Left kidney (tissue), 2 donors: Measurements from ENCODE around the gene EMC10. TPM values are rescaled to one million over a fixed set of nuclear protein-coding genes. Genes with fewer than 3 reads are reported as not detected.
"Not testable (repeated sequence)": the region's sequence is repeated elsewhere in the genome, so short reads cannot be mapped to it uniquely, and the experiment has no call there.

Experiments
- DNase-seq: peaks from one replicate; pipeline ENCODE4 v3.0.0-alpha.2; 2013
- polyA plus RNA-seq: library from polyadenylated mRNA; unstranded; fragments of 120-200 nt; gene quantifications from one replicate; pipeline ENCODE4 v1.2.1, GENCODE V29; 2013; ENCODE audit not compliant: insufficient read length

EMC10 gene
- polyA plus RNA-seq, 1 donor, result 86.1 TPM

DNA sequence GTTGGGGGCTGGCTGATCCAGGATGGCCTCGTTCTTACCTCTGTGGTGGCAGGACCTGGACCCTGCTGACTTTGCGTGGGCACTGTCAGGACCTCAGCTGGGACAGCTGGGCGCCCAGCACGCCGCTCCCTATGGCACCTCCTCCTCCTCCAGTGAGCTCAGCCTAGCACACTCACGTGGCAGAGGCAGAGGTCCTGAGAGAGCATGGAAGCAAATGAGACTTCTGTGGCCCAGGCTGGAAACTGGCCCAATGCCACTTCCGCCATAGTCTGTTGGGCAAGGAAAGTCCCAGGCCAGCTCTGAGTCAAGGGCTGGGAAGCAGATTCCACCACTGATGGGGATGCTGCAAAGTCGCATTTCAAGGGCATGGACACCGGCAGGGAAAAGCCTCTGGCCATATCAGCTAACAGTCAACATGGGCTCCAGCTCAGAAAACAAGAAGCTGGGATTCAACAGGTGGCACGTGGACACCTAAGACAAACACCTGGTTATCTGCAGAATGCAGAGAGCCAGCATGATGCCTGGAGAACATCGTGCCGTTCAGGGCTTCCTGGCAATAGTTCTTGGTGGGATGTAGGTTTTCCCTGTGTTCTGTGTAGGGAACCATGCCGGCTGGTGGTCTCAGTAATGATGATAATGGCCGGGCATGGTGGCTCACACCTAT, 26.9 kb upstream of the EMC10 start:
- no peak for DNase-seq

DNA sequence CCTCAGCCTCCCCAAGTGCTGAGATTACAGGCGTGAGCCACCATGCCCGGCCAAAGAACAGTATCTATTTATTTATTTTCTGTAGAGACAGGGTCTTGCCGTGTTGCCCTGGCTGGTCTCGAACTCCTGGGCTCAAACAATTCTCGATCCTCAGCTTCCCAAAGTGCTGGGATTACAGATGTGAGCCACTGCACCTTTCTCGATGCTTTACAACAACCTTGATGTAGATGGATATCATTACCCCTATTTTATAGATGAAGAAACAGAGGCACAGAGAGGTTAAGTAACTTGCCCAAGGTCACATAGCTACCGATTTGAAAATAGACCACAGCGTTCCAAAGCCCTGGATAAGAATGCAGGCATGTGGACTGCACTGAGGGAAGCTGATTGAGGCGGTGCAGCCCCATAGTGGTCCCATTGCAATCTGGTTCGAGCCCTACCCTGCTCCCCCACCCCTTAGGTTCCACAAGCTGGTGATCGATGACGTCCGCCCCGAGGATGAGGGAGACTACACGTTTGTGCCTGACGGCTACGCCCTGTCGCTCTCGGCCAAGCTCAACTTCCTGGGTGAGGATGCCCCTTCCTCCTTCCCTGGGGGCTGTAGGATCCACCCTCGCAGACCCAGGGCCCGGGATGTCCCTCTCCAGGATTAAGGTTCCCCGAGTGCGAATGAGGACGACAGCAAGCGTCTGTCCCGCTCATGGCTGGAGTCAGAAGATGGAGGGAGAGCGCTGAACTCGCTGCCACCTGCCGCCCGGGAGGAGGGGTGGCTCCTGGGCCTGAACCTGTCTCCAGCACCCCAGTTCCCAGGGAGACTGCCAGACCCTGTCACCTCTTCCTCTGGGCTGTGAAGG, 25.7 kb upstream of the EMC10 start:
- no peak for DNase-seq

DNA sequence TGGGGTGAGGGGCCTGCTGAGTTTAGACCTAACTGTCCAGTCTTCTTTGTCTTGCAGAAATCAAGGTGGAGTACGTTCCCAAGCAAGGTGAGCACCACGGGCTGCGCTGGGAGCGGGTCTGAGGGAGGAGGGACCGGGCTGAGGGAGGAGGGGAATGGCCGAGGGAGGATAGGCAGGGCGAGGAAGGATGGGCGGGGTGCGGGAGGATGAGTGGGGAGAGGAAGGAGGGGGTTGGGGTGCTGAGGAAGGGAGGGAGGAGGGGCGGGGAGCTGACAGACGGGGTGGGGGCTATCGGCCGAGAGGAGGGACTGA, 25.1 kb upstream of the EMC10 start:
- DNase-seq, result no peak

- no peak for DNase-seq
Measured at GRCh38 chr19:50453243-50453642, 23.1 kb upstream of the EMC10 start.

DNA sequence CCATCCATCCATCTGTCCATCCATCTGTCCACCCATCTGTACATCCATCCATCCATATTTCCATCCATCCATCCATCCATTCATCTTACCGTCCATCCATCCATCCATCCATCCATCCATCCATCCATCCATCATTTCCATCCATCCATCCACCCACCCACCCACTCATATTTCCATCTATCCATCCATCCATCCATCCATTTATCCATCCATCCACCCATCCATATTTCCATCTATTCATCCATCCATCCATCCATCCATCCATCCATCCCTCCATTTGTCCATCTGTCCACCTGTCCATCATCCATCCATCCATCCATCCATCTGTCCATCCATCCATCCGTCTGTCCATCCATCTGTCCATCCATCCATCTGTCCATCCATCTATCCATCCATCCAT, 20.3 kb upstream of the EMC10 start:
- DNase-seq, result no peak

GRCh38 chr19:50457300-50457699, 19.0 kb upstream of the EMC10 start:
- DNase-seq, result no peak

- DNase-seq, result no peak
Measured at GRCh38 chr19:50458396-50459066, 17.8 kb upstream of the EMC10 start.

DNA sequence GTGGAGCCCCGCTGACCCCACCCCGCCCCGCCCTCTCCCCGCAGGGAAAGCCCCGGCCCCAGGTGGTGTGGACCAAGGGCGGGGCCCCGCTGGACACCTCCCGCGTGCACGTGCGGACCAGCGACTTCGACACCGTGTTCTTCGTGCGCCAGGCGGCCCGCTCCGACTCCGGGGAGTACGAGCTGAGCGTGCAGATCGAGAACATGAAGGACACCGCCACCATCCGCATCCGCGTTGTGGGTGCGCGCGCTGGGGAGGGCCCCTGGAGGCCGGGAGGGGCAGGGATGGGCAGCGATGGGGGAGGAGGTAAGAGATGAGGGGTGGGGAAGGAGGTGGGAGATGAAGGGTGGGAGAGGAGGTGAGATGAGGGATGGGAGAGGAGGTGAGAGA, 17.2 kb upstream of the EMC10 start:
- DNase-seq, result no peak

DNA sequence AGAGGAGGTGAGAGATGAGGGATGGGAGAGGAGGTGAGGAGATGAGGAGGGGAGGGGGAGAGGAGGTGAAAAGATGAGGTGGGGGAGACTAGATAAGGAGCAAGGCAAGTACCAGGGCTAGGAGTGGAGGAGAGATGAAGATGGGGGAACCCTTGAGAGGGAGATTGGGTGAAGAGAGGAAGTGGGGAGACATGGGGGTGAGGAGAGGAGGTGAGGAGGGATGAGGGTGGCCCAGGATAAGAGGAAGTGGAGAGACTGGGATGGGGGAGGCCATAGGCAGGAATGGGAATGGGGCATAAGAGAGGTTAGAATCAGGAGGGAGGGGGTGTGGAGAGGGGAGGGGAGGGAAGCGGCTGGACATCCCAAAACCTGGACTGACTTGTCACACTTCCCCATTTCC, 16.7 kb upstream of the EMC10 start:
- DNase-seq, result no peak

- DNase-seq, result peak; percentile 34
Measured at GRCh38 chr19:50460161-50460765, 16.0 kb upstream of the EMC10 start.

- peak; percentile 67 for DNase-seq
Measured at GRCh38 chr19:50461066-50461875, 15.0 kb upstream of the EMC10 start.

DNA sequence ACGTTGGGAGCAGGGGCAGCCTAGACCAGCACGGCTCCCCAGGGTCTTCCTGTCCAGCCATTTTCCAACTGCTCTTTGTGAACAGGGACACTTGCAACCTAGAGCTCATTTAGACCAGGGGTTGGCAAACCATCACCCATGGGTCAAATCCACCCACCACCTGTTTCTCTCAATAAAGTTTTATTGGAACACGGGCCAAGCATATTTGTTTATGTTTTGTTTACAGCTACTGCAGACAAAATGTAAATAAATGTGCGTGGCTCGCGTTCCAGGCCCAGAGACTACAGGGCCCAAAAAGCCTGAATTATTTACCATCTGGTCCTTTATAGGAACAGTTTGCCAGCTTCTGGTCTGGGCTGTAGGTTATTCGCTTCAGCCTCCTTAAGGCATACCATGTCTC, 13.3 kb upstream of the EMC10 start:
- no peak for DNase-seq

- DNase-seq, result no peak
Measured at GRCh38 chr19:50464348-50464747, 12.0 kb upstream of the EMC10 start.

DNA sequence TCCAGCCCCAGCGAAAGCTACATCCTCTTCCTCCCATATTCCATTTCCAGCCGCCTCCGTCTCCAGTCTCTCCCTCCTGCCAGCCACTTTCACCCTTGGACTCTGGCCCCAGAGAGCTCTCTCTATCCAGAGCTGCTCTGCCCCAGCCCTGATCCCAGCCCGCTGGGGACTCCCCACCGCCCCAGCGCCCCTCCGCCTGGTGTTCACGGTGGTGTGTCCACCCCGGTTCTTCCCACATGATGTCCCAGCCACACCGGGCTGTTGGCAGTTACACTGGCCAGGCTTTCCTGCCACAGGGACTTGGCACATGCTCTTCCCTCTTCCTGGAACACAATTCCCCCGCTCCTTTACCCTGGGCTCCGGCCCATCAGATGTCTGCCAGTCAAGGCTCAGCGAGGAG, 11.3 kb upstream of the EMC10 start:
- no peak for DNase-seq

DNA sequence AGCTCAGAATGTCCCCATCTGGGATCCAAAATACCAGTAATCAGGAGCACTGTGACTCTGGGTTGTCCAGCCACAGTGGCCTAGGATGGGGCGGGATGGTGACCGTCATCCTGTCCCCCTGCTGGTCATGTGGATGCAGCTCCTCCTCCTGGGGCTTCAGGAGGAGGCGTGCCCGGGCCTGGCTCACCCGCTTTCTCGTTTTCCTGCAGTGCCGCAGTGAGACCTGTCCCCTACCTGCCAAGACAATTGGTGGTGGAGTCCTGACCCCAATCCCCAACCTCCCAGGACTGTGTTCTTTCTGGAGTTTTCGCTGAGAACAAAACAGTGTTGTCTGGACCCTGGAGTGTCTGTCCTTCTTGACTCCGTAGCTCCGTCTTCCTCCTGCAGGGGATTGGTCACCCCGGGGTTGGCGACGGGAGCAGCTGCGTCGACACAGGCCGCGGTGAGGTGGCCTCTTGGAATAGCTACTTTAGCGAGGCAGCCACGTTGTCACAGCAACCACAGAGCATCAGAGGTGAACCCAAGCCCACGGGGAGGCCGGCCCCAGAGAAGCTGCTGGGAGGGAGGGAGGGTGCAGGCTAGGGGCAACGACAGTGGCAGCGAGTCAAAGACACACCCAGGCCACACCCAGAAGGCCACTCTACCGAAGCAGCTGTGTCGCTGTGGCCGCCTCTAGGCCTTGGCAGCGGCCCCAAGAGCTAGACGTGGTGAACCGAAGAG, 10.2 kb upstream of the EMC10 start:
- DNase-seq, result no peak

DNA sequence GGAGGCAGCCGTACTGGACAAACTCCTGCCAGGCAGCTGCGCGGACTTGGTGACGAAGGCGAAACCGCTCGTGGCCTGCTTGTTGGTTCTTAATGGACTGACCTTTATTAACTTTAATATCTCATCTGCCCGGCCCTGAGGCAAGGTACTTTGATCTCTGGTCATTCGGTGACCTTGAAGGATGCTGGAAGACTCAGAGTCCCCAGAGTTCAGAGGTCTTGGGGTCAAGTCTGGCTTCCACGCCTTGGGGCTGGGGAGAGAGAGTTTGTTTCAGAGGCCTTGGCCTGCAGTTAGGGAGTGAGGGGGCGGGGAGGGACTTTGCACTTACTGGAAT, 9.6 kb upstream of the EMC10 start:
- DNase-seq, result no peak

- no peak for DNase-seq
Measured at GRCh38 chr19:50467566-50467965, 8.7 kb upstream of the EMC10 start.

DNA sequence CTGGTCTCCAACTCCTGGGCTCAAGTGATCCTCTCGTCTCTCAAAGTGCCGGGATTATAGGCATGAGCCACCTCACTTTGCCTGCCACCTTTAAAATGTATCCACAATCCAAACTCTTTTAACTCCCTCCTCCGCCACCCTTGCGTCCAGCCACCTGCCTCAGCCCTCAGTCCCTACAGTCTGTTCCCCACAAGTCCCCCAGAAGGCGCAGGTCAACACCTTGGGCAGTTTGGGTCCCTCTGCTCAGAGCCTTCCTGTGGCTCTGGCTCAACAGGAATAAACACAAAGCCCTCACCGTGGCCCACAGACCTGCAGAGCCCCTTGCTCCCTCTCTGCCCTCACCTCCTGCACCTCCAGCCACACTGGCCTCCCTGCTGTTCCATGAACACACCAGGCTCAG, 7.5 kb upstream of the EMC10 start:
- DNase-seq, result no peak

- DNase-seq, result not testable (repeated sequence)
Measured at GRCh38 chr19:50473336-50473735, 3.0 kb upstream of the EMC10 start.

DNA sequence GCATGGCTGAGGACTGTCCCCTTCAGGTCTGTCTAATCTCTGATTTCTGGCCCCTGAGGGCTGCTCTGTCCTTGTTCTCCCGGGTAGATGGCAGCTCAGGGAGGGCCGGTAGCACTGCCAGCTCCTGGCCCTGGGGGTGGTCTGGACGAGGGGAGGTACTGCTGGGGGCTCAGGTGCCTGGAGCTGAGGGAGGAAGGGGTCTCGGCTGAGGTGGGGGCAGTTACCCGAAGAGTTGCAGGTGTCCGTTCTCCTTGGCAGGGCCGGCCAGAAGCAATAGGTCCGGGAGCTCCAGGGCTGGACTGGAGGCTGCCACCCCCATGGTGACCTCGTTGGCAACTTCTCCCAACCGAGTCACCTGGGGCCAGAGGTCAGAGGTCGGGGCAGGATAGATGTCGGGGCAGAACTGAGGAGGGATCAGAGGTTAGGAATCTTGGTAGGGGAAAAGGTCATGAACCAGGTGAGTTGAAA, 1.2 kb upstream of the EMC10 start:
- DNase-seq, result no peak

- no peak for DNase-seq
Measured at GRCh38 chr19:50475736-50476223, 527 bp upstream of the EMC10 start.
